ENCODE results near the gene SF3B5.
"Not testable (repeated sequence)": the region's sequence is repeated elsewhere in the genome, so short reads cannot be mapped to it uniquely, and the experiment has no call there.

Gene SF3B5

GRCh38 chr6:144053601-144054000, 41.8 kb downstream of the SF3B5 start:
- no peak for TF ChIP-seq CTCF (IDR thresholded peaks at IDR 0.05; ENCODE audit: extremely low read depth, missing control alignments)
- no peak for DNase-seq (ENCODE audit: low spot score)

- DNase-seq (ENCODE audit: low spot score) = no peak
- no peak for TF ChIP-seq CTCF (IDR thresholded peaks at IDR 0.05; ENCODE audit: extremely low read depth, missing control alignments)
Observed at GRCh38 chr6:144052488-144052887, 42.9 kb downstream of the SF3B5 start.

GRCh38 chr6:144049386-144049785, 46.0 kb downstream of the SF3B5 start:
- no peak for TF ChIP-seq CTCF (IDR thresholded peaks at IDR 0.05; ENCODE audit: extremely low read depth, missing control alignments)
- DNase-seq (ENCODE audit: low spot score) = no peak

- DNase-seq (ENCODE audit: low spot score) = no peak
- no peak for TF ChIP-seq CTCF (IDR thresholded peaks at IDR 0.05; ENCODE audit: extremely low read depth, missing control alignments)
Observed at GRCh38 chr6:144047688-144048087, 47.7 kb downstream of the SF3B5 start.

- not testable (repeated sequence) for DNase-seq (ENCODE audit: low spot score)
Observed at GRCh38 chr6:144046672-144047071, 48.7 kb downstream of the SF3B5 start.

- DNase-seq (ENCODE audit: low spot score) = not testable (repeated sequence)
Observed at GRCh38 chr6:144044989-144045388, 50.4 kb downstream of the SF3B5 start.
